HG03575 (cell line): ENCODE results near the gene SPPL2B.

Experiments
- ATAC-seq: cut with Tn5 transposase; IDR thresholded peaks from one replicate; pipeline ENCODE4 v1.9.1; 2021; ENCODE audit not compliant: unreplicated experiment, insufficient number of reproducible peaks, low FRiP score; ENCODE audit errors: extremely low read depth

Gene SPPL2B

DNA sequence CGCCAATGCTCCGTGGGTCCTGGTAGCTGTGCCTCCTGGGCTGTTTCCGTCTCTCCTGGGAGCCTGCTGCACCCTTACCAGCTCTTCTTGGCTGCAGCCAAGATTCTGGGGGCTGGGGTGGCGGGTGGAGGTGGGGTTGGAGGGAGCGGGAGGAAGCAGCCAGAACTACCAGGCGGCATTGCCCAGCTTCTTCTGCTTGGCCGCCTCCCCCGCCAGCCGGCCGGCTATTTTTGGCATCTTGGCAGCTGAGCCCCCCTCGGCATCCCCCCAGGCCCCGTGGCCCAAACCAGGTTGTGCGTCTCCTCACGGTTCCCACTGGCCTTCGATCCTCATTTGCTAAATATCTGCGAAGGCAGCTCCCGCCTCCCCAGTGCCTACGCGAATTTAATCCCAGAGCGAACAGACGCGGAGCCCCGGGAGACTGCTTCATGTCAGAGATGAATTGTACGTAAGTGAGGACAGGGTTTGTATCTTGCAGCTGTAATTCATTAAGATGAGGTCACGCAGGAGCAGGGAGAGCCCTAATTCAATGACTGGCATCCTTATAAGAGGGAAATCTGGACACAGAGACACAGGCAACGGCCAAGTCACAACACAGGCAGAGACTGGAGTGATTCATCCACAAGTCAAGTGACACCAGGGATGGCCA lies 33.7 kb upstream of the SPPL2B start:
- no peak for ATAC-seq

- no peak for ATAC-seq
Measured at GRCh38 chr19:2296141-2296540, 32.3 kb upstream of the SPPL2B start.

- no peak for ATAC-seq
Measured at GRCh38 chr19:2300533-2300932, 28.0 kb upstream of the SPPL2B start.

DNA sequence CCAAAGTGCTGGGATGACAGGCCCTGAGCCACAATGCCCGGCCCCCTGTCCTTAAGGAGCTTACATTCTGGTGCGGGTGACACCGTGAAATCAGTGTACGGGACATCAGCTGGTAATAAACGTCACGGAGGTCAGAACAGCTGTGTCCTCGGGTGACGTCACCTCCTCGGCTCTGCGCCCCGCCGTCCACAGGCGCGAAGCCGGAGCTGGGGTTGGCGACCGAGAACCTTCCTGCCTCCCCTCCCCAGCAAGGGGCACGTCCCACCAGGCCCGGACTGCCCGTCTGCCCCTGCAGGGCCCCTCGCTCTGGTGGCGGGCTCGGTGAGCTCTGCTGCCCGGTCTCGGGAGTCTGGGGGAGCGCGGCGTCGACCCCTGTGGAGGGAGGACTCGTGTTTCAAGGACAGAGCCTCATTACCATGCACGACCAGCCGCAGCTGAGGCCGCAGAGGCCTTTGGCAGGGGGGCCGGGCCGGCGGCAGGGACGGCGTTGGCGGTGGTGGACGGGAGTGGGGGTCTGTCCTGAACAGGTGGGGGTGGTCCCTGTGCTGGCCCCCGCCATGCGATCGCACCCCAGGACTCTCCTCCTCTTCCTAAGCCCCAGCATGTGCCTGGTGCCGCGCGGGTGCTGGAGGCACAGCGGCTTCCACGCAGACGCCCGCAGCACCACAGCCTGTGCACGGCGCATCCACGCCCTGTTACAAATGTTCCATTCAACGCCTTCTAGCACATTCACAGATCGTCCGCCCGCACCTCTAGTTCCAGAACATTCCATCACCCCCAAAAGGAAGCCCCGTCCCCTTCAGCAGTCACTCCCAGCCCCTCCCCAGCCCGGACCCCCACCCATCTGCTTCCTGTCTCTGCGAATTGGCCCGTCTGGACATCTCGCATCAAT lies 25.9 kb upstream of the SPPL2B start:
- ATAC-seq = no peak

DNA sequence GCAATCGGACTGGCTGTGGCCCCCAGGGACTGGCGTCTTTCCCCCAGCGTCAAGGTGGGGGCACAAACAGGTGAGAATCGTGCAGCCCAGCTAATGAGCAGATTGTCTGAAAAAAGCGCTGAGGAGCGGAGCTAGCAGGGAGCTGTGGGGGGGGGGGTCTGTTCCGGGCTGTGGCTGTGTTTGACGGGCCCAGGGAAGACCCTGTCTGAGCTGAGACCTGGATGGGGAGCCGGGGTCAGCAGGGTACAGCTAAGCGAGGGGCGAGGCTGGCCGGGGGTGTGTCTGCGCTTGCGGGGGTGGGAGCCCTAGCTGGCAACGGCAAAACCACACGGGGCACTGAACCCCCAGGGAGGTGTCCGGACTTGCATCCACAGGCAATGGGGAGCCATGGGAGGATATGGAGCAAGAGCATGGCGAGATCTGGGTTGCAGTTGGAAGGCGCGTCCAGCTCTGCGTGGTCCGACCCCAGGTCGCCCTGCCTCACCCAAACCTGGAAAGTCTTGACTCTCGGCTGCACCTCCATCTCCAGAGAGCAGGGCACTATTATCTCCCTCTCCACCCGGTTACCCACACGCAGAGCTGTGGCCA lies 25.2 kb upstream of the SPPL2B start:
- ATAC-seq = no peak

DNA sequence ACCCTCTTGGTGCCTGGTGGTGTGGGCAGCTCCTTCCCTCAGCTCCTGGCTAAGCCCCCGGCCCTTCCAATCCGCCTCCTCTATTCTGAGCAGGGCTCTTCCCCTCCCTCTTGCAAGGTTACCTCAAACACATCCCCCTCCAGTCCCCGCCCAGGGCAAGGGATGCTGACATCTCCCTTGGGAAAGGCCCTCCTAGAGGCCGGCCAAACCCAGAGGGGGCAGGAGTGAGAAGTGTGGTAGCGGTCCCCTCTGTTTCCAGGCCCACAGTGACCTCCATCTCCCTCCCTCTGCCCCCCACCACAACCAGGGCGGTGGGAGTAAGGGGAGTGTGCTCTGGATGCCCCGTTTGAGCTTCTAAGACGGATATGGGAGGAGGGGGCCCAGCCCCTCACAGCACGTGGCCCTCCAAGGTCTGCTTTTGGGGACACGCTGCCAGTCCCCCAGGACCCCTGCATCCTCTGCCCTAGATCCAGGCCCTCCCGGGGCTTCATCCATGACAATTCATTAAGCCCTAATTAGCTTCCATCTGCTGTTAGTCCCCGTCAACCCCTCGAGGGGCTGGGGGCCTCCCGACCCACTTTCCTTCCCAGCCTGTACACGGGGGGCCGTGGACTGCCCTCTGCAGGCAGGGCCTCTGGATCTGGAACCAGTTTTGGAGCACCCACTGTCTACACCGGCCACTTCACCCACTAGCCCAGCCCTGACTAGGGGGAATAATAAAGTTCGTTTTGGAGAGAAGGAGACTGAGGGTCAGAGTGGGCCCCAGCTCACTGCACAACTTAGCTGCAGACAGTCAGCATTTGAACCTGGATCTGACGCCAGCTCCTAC lies 22.8 kb upstream of the SPPL2B start:
- no peak for ATAC-seq

GRCh38 chr19:2306281-2306806 lies 22.1 kb upstream of the SPPL2B start:
- ATAC-seq = no peak

DNA sequence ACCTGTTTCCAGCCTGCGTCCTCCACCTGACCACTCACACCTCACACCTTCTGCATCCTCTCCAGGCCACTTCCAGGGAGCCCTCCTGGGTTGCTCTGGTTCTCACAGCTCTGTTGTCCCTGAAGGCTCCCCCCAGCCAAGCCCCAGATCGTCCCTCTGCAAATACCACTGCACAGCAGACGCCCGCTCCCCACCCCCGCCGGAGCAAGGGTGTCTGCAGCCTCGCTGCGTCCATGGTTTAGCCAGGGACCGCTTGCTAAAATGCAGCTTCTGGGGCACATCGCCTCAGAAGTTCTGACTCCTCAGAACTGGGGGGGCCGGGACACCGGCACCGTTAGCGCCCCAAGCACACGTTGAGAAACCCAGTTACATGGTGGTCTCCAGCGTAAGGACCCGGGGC lies 21.5 kb upstream of the SPPL2B start:
- ATAC-seq = no peak

DNA sequence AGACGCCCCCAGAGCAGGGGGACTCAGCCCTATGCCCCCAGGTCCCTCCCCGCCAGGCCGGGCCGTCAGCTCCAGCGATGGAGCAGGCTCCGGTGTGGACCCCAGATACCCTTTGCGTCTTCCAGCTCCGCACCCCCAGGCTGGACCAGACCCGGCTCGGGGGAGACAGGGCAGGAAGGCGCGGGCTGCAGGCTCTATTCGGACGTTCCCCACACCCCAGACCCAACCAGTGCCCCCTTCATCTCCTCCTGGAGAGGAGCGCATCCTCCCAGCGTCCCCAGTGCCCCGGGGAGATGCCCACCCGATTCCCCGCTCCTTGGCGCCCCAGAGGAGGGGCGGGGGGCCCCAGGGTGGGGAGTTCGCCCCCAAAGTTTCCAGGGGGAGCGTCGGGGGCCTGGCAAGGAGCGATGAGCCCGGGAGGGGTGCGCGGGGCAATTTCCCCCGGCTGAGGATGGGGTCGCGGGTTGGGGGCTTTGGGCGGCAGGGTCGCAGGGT lies 20.9 kb upstream of the SPPL2B start:
- no peak for ATAC-seq

- no peak for ATAC-seq
Measured at GRCh38 chr19:2308114-2308556, 20.3 kb upstream of the SPPL2B start, which contains the start of gene LINGO3. TSS of gene LINGO3 (minus strand) at chr19:2308154. CDS start at chr19:2291776, 16,378 bp downstream.

GRCh38 chr19:2309734-2310362 lies 18.6 kb upstream of the SPPL2B start:
- ATAC-seq = no peak

- ATAC-seq = no peak
Measured at GRCh38 chr19:2311093-2311492, 17.4 kb upstream of the SPPL2B start.

- ATAC-seq = no peak
Measured at GRCh38 chr19:2312820-2313501, 15.5 kb upstream of the SPPL2B start.

DNA sequence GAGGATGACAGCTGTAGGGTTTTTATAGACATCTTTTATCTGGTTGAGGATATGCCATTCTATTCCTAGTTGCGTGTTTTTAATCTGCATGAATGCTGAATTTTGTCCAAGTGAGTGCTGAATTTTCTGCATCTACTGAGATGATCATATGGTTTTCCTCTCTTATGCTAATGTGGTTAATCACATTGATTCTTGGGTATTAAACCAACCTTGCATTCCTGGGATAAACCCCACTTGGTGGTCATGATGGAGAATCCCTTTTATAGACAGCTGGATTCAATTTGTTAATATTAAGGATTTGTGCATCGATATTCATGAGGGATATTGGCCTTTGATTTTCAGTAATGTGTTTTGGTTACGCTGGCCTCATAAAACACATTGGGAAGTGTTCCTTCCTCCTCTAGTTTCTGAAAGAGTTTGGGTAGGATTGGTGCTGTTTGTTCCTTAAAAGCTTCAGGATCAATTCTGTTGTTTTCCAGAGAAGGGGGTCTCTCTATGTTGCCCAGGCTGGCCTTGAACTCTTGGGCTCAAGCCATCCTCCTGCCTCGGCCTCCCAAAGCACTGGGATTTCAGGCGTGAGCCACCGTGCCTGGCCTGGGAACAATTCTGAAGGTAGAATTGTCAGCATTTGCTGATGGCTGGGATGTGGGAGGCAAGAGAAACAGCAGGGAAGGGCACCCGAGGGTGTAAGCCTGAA lies 13.2 kb upstream of the SPPL2B start:
- no peak for ATAC-seq

GRCh38 chr19:2315818-2316353 lies 12.6 kb upstream of the SPPL2B start:
- no peak for ATAC-seq

- ATAC-seq = no peak
Measured at GRCh38 chr19:2317300-2317699, 11.2 kb upstream of the SPPL2B start.

DNA sequence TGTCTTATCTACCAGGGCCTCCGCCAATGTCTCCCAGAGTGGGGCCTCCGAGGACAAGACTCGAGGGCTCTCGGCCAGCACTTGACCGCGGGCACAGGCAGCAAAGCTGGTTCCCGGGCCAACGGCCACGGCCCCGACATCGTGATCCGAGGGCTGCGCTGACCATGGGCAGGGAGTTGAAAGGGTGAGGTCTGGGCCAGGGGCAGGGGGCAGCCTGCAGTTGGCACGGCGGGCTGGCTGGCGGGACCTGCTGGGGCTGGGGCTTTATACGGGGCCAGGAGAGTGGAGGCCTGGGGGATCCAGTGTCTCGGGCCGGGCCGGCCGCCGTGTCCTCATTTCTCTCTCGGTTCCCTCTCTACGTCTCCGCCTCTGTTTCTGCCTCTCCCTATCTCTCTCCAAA lies 10.7 kb upstream of the SPPL2B start:
- ATAC-seq = no peak
